ENCODE measurements around the gene HS6ST3.
"Not testable (repeated sequence)": the region's sequence is repeated elsewhere in the genome, so short reads cannot be mapped to it uniquely, and the experiment has no call there.

The HS6ST3 gene

GRCh38 chr13:96089749-96090239 lies at the start of gene HS6ST3:
Gene HS6ST3 (plus strand): TSS chr13:96090107.
- DNase-seq, result no peak

GRCh38 chr13:96041326-96042110 lies 48.4 kb upstream of the HS6ST3 start:
- DNase-seq, result no peak

- no peak for DNase-seq
These were observed 45.7 kb upstream of the HS6ST3 start for GRCh38 chr13:96044238-96044637.

GRCh38 chr13:96046449-96047126 lies 43.3 kb upstream of the HS6ST3 start:
- DNase-seq, result not testable (repeated sequence)

DNA sequence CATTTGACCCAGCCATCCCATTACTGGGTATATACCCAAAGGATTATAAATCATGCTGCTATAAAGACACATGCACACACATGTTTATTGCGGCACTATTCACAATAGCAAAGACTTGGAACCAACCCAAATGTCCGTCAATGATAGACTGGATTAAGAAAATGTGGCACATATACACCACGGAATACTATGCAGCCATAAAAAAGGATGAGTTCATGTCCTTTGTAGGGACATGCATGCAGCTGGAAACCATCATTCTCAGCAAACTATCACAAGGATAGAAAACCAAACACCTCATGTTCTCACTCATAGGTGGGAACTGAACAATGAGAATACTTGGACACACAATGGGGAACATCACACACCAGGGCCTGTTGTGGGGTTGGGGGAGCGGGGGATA lies 39.0 kb upstream of the HS6ST3 start:
- DNase-seq, result not testable (repeated sequence)

DNA sequence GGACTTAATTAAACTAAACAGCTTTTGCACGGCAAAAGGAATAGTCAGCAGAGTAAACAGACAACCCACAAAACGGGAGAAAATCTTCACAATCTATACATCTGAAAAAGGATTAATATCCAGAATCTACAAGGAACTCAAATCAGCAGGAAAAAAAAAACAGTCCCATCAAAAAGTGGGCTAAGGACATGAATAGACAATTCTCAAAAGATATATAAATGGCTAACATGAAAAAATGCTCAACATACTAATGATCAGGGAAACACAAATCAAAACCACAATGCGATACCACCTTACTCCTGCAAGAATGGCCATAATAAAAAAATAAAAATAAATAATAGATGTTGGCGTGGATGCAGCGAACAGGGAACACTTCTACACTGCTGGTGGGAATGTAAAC lies 38.4 kb upstream of the HS6ST3 start:
- DNase-seq, result not testable (repeated sequence)

DNA sequence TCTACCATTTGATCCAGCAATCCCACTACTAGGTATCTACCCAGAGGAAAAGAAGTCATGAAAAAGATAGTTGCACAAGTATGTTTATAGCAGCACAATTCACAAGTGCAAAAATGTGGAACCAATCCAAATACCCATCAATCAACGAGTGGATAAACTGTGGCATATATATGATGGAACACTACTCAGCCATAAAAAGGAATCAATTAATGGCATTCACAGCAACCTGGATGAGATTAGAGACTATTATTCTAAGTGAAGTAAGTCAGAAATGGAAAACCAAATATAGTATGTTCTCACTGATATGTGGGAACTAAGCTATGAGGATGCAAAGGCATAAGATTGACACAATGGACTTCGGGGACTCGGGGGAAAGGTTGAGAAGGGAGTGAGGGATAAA lies 38.0 kb upstream of the HS6ST3 start:
- not testable (repeated sequence) for DNase-seq

DNA sequence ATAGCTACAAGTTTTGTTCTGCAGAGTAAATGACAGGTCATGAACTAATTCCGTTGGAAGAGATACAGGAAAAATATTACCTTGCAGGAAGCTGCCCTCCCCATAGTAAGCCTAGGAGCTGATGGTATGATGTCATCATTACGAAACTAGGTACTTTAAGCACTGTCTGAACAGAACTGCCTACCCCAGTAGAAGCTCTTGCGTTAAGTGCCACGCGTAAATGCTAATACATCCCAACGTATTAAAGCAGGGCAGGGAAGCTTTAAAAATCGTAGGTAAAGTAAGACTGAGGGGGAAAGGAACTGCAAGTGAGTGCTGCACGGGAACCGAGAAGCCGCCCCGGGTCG lies 37.3 kb upstream of the HS6ST3 start:
- no peak for DNase-seq

- DNase-seq, result no peak
These were observed 36.8 kb upstream of the HS6ST3 start, which contains the start of gene UGGT2 for GRCh38 chr13:96053003-96053703. Gene UGGT2 (minus strand): TSS chr13:96053401. CDS start chr13:96053312, 89 bp downstream.

- DNase-seq, result no peak
These were observed 24.1 kb upstream of the HS6ST3 start for GRCh38 chr13:96065849-96066248.

- DNase-seq, result no peak
These were observed 21.2 kb upstream of the HS6ST3 start for GRCh38 chr13:96068729-96069128.

- no peak for DNase-seq
These were observed 18.4 kb upstream of the HS6ST3 start for GRCh38 chr13:96071504-96071903.

- no peak for DNase-seq
These were observed 17.5 kb upstream of the HS6ST3 start for GRCh38 chr13:96072392-96072791.

DNA sequence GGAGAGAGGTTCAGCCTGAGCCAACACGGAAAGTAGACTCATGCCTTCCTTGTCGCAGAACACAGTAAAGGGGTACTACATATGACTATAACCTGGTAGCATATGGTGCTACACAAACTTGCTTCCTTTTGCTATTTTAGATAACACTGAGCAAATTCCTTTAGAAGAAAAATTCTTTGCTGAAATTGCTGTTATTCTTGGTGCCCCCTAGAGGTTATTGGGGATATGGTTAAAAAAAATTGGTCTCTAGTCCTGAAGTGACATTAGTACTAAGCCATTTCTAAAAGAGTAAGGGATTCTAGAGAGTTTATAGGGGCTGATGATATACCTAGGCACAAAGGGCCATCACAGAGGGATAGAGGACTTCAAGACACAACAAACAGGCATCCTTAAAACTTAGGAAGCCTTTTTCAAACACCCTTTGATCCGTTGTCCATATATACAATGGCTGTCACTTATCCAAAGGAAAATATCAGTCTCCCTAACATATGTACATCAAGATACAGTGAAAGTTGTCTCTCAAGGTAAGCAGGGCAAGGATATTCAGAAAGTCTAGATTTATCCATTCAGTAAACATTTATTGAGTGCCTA lies 13.9 kb upstream of the HS6ST3 start:
- DNase-seq, result no peak

GRCh38 chr13:96080676-96081075 lies 9.2 kb upstream of the HS6ST3 start:
- DNase-seq, result no peak

DNA sequence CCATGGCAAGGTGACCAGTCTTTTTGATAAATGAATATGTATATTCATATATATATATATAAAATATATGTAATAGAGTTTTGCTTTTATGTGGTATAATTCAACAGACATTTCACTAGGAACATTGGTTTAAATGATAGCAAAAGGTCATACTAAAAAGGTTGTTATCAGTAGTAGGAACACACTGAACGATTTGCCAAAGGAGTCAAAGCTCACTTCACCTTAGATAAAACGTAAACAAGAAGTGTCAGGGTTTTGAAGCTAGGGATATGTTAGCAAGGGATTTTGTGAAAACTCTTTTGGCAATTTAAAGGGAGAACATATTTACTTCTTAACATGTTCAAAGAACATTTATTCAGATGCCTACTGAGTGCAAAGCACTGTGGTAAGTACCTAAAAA lies 8.0 kb upstream of the HS6ST3 start:
- no peak for DNase-seq

DNA sequence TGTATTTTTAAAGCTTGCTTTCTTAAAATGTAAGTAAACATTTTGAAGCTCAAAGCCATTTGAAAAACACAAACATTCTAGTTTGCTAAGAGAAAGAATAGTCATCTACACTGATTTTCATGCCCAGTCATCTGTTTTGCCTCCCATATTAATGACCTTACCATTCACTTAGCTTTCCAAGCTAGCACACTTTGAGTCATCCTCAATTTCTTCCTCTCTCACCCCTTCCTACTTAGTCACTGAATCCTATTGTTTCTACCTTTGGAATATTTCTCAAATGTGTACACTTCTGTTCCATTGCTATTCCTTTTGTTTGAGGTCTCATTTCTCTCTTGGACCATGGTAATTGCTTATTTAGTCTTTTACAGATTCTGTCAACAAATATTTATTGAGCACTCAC lies 7.3 kb upstream of the HS6ST3 start:
- no peak for DNase-seq

GRCh38 chr13:96086736-96087135 lies 3.2 kb upstream of the HS6ST3 start:
- no peak for DNase-seq

DNA sequence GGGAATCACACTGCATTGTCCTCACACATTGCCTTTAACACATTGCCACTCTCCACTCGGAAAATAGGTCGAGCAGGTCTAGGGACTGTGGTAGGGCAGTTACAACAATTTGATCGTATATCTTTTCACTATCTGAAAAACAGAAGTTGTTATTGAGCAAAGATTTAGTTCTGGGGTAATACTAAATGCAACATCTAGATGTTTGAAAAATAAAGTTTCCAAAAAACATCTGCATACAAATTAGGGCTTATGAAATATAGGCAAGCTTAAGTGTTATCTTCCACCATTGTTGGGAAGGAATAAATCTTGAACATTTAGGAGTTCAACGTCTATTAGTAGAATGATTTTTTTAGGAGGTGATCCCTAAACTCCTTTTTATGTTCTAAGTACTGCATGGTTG lies 768 bp upstream of the HS6ST3 start:
- DNase-seq, result no peak

GRCh38 chr13:96090240-96091101 lies 564 bp downstream of the HS6ST3 start:
- DNase-seq, result no peak

GRCh38 chr13:96091164-96092117 lies 1.5 kb downstream of the HS6ST3 start:
- DNase-seq, result no peak

Data from GDM1 (cell line).